Natural killer cell treated with Interleukin-12 subunit alpha and Interleukin-12 subunit beta and Interleukin-15 and Interleukin-18, amount 100 ng/mL, for 72 hours (primary cell): ENCODE results near the gene TFDP2. TPM values are rescaled to one million over a fixed set of nuclear protein-coding genes. Genes with fewer than 3 reads are reported as not detected.
"Not testable (repeated sequence)": the region's sequence is repeated elsewhere in the genome, so short reads cannot be mapped to it uniquely, and the experiment has no call there.

Source experiments
- ATAC-seq, 2 donors: fragments of 150-1000 bp; cut with Tn5 transposase in 1 of 2; sonication (Bioruptor Pico), chemical (Tn5 transposase) in 1 of 2; 2 replicates each; pipeline ENCODE4 v1.10.0; 2021
- DNase-seq: peaks from one replicate; pipeline ENCODE4 v3.0.0; 2022; ENCODE audit warnings: low spot score
- H3K27ac Mint-ChIP-seq, 2 donors: 1 replicate in 1 of 2; 2 replicates in 1 of 2; pipeline ENCODE4 v1.8.0; 2022; ENCODE audit warnings: mixed read lengths in 2 of 2, mild to moderate bottlenecking in 1 of 2, moderate library complexity in 1 of 2
- H3K27me3 Mint-ChIP-seq, 2 donors: 1 replicate in 1 of 2; 2 replicates in 1 of 2; pipeline ENCODE4 v1.8.0; 2022; ENCODE audit warnings: mixed read lengths in 2 of 2
- H3K36me3 Mint-ChIP-seq: one replicate; pipeline ENCODE4 v1.8.0; 2022; ENCODE audit warnings: mixed read lengths
- H3K4me1 Mint-ChIP-seq, 2 donors: 1 replicate in 1 of 2; 2 replicates in 1 of 2; pipeline ENCODE4 v1.8.0; 2022; ENCODE audit warnings: low read depth in 2 of 2, mixed read lengths in 2 of 2, mild to moderate bottlenecking in 1 of 2
- H3K4me3 Mint-ChIP-seq: one replicate; pipeline ENCODE4 v1.8.0; 2022; ENCODE audit warnings: mixed read lengths
- H3K9me3 Mint-ChIP-seq: 2 replicates; pipeline ENCODE4 v1.8.0; 2022; ENCODE audit warnings: mixed read lengths
- total RNA-seq, 2 donors: library from RNA; stranded (reverse); gene quantifications; one replicate each; pipeline ENCODE4 v1.2.3, GENCODE V29; 2022

Gene TFDP2
- total RNA-seq, 2 donors from 2014 or later: 37.1 to 47.8 TPM

- Mint-ChIP-seq H3K27me3 (no peaks in the 10 kb centered on the region), H3K9me3 (no peaks in the 10 kb centered on the region), H3K36me3 (no peaks in the 10 kb centered on the region), H3K4me1 (peaks cover 25 to 31% of the 10 kb centered on the region in 2 donors), H3K4me3 (peak overlapping the region; percentile 96), H3K27ac (peak overlapping the region; percentile 8 to 88)
- ATAC-seq (no peak), DNase-seq (no peak)
These were observed 289 bp upstream of the TFDP2 start for GRCh38 chr3:142149673-142149992.

- Mint-ChIP-seq H3K36me3 (no peaks in the 10 kb centered on the region), H3K27me3 (no peaks in the 10 kb centered on the region), H3K27ac (peak overlapping the region; percentile 71 to 88), H3K4me3 (peak overlapping the region; percentile 96), H3K4me1 (peaks cover 33 to 39% of the 10 kb centered on the region in 2 donors), H3K9me3 (no peaks in the 10 kb centered on the region)
- ATAC-seq: no peak
- no peak for DNase-seq
These were observed 1.1 kb downstream of the TFDP2 start for GRCh38 chr3:142148044-142148791.

DNA sequence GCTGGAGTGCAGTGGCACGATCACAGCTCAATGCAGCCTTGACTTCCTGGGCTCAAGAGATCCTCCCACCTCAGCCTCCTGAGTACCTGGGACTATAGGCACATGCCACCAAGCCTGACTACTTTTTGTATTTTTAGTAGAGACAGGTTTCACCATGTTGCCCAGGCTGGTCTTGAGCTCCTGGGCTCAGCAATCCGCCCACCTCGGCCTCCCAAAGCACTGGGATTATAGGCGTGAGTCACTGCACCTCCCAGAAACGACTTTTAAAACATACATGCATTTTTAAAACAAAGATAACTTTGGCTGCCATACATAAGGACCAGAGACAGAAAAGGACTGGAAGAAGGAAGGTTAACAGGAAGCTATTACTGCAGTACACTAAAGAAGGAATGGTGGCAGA, 4.8 kb downstream of the TFDP2 start:
- not testable (repeated sequence) for H3K27me3 Mint-ChIP-seq, DNase-seq, ATAC-seq, H3K9me3 Mint-ChIP-seq, H3K4me3 Mint-ChIP-seq
- peak overlapping the region in 1 of 2 donors; percentile 7 for H3K27ac Mint-ChIP-seq
- peaks cover 13% of the 10 kb centered on the region for H3K36me3 Mint-ChIP-seq
- H3K4me1 Mint-ChIP-seq: peaks cover 45 to 48% of the 10 kb centered on the region in 2 donors

- H3K27me3 Mint-ChIP-seq, H3K27ac Mint-ChIP-seq, H3K9me3 Mint-ChIP-seq, DNase-seq, H3K4me3 Mint-ChIP-seq, ATAC-seq: not testable (repeated sequence)
- Mint-ChIP-seq H3K4me1 (peaks cover 50 to 57% of the 10 kb centered on the region in 2 donors), H3K36me3 (peaks cover 18% of the 10 kb centered on the region)
These were observed 8.6 kb downstream of the TFDP2 start for GRCh38 chr3:142140608-142141285.

- H3K9me3 Mint-ChIP-seq, DNase-seq, ATAC-seq, H3K4me3 Mint-ChIP-seq, H3K27me3 Mint-ChIP-seq: not testable (repeated sequence)
- peak overlapping the region in 1 of 2 donors; percentile 20 for H3K27ac Mint-ChIP-seq
- peaks cover 12% of the 10 kb centered on the region for H3K36me3 Mint-ChIP-seq
- peaks cover 49 to 50% of the 10 kb centered on the region in 2 donors for H3K4me1 Mint-ChIP-seq
These were observed 12.3 kb downstream of the TFDP2 start for GRCh38 chr3:142137089-142137488.

- H3K36me3 Mint-ChIP-seq: peaks cover 8% of the 10 kb centered on the region
- DNase-seq: no peak
These were observed 14.5 kb downstream of the TFDP2 start for GRCh38 chr3:142134799-142135325.

GRCh38 chr3:142129516-142130171, 19.7 kb downstream of the TFDP2 start:
- no peak for DNase-seq
- H3K27ac Mint-ChIP-seq: peak overlapping the region; percentile 32 to 83

More at GRCh38 chr3:142134799-142135325, 14.5 kb downstream of the TFDP2 start:
- Mint-ChIP-seq H3K4me3 (no peak overlapping the region), H3K27ac (peak overlapping the region; percentile 7 to 86), H3K4me1 (peaks cover 50 to 54% of the 10 kb centered on the region in 2 donors), H3K9me3 (peaks cover 4% of the 10 kb centered on the region), H3K27me3 (no peaks in the 10 kb centered on the region)
- peak; percentile 53 to 76 for ATAC-seq

GRCh38 chr3:142127941-142128658, 21.2 kb downstream of the TFDP2 start:
- no peaks in the 10 kb centered on the region for H3K9me3 Mint-ChIP-seq
- peak overlapping the region; percentile 32 to 83 for H3K27ac Mint-ChIP-seq
- peaks cover 31% of the 10 kb centered on the region in 2 donors for H3K4me1 Mint-ChIP-seq
- no peak for DNase-seq
- peak overlapping the region; percentile 5 for H3K4me3 Mint-ChIP-seq
- H3K36me3 Mint-ChIP-seq: no peaks in the 10 kb centered on the region
- peak in 1 of 2 donors; percentile 75 for ATAC-seq
- no peaks in the 10 kb centered on the region for H3K27me3 Mint-ChIP-seq

More at GRCh38 chr3:142129516-142130171, 19.7 kb downstream of the TFDP2 start:
- ATAC-seq: no peak
- Mint-ChIP-seq H3K27me3 (no peaks in the 10 kb centered on the region), H3K36me3 (no peaks in the 10 kb centered on the region), H3K4me1 (peaks cover 36 to 43% of the 10 kb centered on the region in 2 donors), H3K9me3 (no peaks in the 10 kb centered on the region), H3K4me3 (peak overlapping the region; percentile 50)

DNA sequence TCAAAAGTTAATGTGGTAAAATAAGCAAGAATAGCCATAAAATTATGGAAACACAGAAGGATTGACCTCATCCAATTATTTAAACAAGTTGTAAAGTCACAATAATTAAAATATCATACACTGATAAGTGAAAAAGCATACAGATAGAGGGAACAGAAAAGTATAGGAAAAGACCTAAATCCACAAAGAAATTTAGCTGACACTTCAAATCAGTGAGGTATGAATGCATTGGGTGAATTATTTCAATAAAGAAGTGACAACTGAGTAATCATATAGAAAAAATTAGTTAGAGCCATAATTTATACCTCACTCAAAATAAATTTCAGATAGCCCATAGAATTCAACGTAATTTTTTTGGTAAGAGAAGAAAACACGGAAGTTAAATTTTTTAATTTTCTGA, 25.1 kb downstream of the TFDP2 start:
- no peak overlapping the region for H3K27ac Mint-ChIP-seq
- peaks cover 14 to 20% of the 10 kb centered on the region in 2 donors for H3K4me1 Mint-ChIP-seq
- ATAC-seq (no peak), DNase-seq (no peak)
- no peaks in the 10 kb centered on the region for H3K36me3 Mint-ChIP-seq
- no peaks in the 10 kb centered on the region for H3K27me3 Mint-ChIP-seq
- no peak overlapping the region for H3K4me3 Mint-ChIP-seq
- no peaks in the 10 kb centered on the region for H3K9me3 Mint-ChIP-seq

DNA sequence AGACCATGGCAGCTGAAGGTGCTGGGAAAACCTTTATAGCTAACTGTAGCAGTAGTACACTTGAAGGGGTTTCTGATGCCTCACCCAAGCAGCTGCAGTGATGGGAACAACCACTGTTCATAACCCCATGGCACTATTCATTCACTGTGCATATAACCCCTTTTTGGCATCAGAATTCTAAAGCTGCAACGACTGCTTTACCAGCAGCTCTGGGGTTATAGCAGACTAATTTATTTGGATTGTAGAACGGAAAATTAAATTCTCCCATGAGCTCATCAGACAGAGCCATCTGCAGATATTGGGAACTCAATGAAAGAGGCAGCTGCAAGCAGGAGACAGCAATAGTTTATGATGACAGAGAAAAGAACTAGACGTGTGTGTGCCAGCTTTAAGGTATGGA, 28.6 kb downstream of the TFDP2 start:
- H3K4me1 Mint-ChIP-seq: peaks cover 17 to 19% of the 10 kb centered on the region in 2 donors
- DNase-seq: no peak
- ATAC-seq: no peak
- no peak overlapping the region for H3K4me3 Mint-ChIP-seq
- no peaks in the 10 kb centered on the region for H3K36me3 Mint-ChIP-seq
- no peak overlapping the region for H3K27ac Mint-ChIP-seq
- no peaks in the 10 kb centered on the region for H3K27me3 Mint-ChIP-seq
- no peaks in the 10 kb centered on the region for H3K9me3 Mint-ChIP-seq

GRCh38 chr3:142118911-142119310, 30.4 kb downstream of the TFDP2 start:
- Mint-ChIP-seq H3K9me3 (no peaks in the 10 kb centered on the region), H3K4me3 (no peak overlapping the region), H3K27ac (no peak overlapping the region), H3K27me3 (no peaks in the 10 kb centered on the region), H3K4me1 (peaks cover 19 to 21% of the 10 kb centered on the region in 2 donors), H3K36me3 (no peaks in the 10 kb centered on the region)
- DNase-seq: no peak
- no peak for ATAC-seq

GRCh38 chr3:142117056-142117851, 32.1 kb downstream of the TFDP2 start:
- Mint-ChIP-seq H3K9me3 (no peaks in the 10 kb centered on the region), H3K36me3 (no peaks in the 10 kb centered on the region), H3K27me3 (no peaks in the 10 kb centered on the region), H3K27ac (peak overlapping the region; percentile 12 to 47), H3K4me1 (peaks cover 21 to 22% of the 10 kb centered on the region in 2 donors), H3K4me3 (no peak overlapping the region)
- no peak for ATAC-seq
- no peak for DNase-seq
